Spleen (tissue), 7 donors: ENCODE measurements around the gene PTPRZ1.

Source experiments
- POLR2A ChIP-seq, 3 donors: fragments of 450-650 bp; IDR thresholded peaks; one replicate each; pipeline ENCODE4 v1.5.1; 2017; ENCODE audit warnings: antibody characterized with exemption in 3 of 3, mild to moderate bottlenecking in 1 of 3
- POLR2AphosphoS5 ChIP-seq, 3 donors: sonication (generic); formaldehyde crosslinking; IDR thresholded peaks; one replicate each; pipeline ENCODE4 v1.5.1; 2017; ENCODE audit warnings: antibody characterized with exemption in 3 of 3
- TF ChIP-seq, protein P1 (sequence below), 11 experiments: fragments of 200-600 bp in 7 of 11; fragments of 450-650 bp in 4 of 11; sonication (generic) in 4 of 11; IDR thresholded peaks in 8 of 11; conservative IDR thresholded peaks in 3 of 11; 1 replicate in 7 of 11; 2 replicates in 4 of 11; pipeline versions ENCODE4 v1.4.0 to v1.8.0; 2016 to 2021; ENCODE audit warnings: antibody characterized with exemption in 11 of 11, inconsistent platforms in 4 of 11, mild to moderate bottlenecking in 1 of 11
- donor health status: DM: no; HTN: no; CAD: no; lungs with moderate emphysema.
- donor health status: DM: no; HTN: no; CAD: no.
- donor health status: DM: no; HTN: no; CAD: no.

- TF ChIP-seq, protein P1, sequence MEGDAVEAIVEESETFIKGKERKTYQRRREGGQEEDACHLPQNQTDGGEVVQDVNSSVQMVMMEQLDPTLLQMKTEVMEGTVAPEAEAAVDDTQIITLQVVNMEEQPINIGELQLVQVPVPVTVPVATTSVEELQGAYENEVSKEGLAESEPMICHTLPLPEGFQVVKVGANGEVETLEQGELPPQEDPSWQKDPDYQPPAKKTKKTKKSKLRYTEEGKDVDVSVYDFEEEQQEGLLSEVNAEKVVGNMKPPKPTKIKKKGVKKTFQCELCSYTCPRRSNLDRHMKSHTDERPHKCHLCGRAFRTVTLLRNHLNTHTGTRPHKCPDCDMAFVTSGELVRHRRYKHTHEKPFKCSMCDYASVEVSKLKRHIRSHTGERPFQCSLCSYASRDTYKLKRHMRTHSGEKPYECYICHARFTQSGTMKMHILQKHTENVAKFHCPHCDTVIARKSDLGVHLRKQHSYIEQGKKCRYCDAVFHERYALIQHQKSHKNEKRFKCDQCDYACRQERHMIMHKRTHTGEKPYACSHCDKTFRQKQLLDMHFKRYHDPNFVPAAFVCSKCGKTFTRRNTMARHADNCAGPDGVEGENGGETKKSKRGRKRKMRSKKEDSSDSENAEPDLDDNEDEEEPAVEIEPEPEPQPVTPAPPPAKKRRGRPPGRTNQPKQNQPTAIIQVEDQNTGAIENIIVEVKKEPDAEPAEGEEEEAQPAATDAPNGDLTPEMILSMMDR (IDR thresholded peaks at IDR 0.05 in 8 of 11, conservative IDR thresholded peaks at IDR 0.05 in 3 of 11), result no peak
- TF ChIP-seq POLR2AphosphoS5 (IDR thresholded peaks at IDR 0.05) (no peak), POLR2A (IDR thresholded peaks at IDR 0.05) (no peak)
These were observed 19.7 kb upstream of the PTPRZ1 start for GRCh38 chr7:121853307-121853706.
